LNCaP clone FGC (cell line): ENCODE measurements around the gene KLRC4.
"Not testable (repeated sequence)": the region's sequence is repeated elsewhere in the genome, so short reads cannot be mapped to it uniquely, and the experiment has no call there.

Experiments
- DNase-seq: peaks from one replicate; pipeline ENCODE4 v3.0.0-alpha.2; 2011; ENCODE audit warnings: low read depth
- H3K4me3 ChIP-seq: 2 replicates; pipeline ENCODE4 v1.5.1; 2011; ENCODE audit warnings: mild to moderate bottlenecking, low read depth, low read length, control low read depth
- CTCF ChIP-seq: IDR thresholded peaks from 2 replicates; pipeline ENCODE4 v1.5.1; 2012; ENCODE audit warnings: mild to moderate bottlenecking; ENCODE audit not compliant: control insufficient read depth, insufficient read depth; ENCODE audit errors: extremely low read depth

Gene KLRC4

GRCh38 chr12:10389904-10390303 is 19.7 kb downstream of the KLRC4 start, which contains the start of gene KLRK1:
Gene KLRK1 (minus strand): TSS chr12:10390041. CDS start chr12:10388810, 1,231 bp downstream.
- no peak within 1 kb of the TSS for H3K4me3 ChIP-seq
- TF ChIP-seq CTCF: no peak

GRCh38 chr12:10388624-10389413 is 20.7 kb downstream of the KLRC4 start:
- H3K4me3 ChIP-seq: no peak overlapping the region
- TF ChIP-seq CTCF: no peak
- DNase-seq: no peak

More at GRCh38 chr12:10389904-10390303, 19.7 kb downstream of the KLRC4 start, which contains the start of gene KLRK1:
- no peak for DNase-seq

- not testable (repeated sequence) for DNase-seq, H3K4me3 ChIP-seq
These were observed 22.1 kb downstream of the KLRC4 start for GRCh38 chr12:10387498-10387897.

- no peak for TF ChIP-seq CTCF
- H3K4me3 ChIP-seq: no peak overlapping the region
- no peak for DNase-seq
These were observed 22.7 kb downstream of the KLRC4 start for GRCh38 chr12:10386857-10387256.

- TF ChIP-seq CTCF: no peak
- DNase-seq: no peak
- no peak overlapping the region for H3K4me3 ChIP-seq
These were observed 24.4 kb downstream of the KLRC4 start for GRCh38 chr12:10385166-10385613.

- H3K4me3 ChIP-seq: no peak overlapping the region
- no peak for DNase-seq
- no peak for TF ChIP-seq CTCF
These were observed 25.4 kb downstream of the KLRC4 start for GRCh38 chr12:10384191-10384590.

GRCh38 chr12:10381928-10382628 is 27.5 kb downstream of the KLRC4 start:
- H3K4me3 ChIP-seq: no peak overlapping the region
- DNase-seq: no peak
- no peak for TF ChIP-seq CTCF

GRCh38 chr12:10378737-10379136 is 30.8 kb downstream of the KLRC4 start:
- not testable (repeated sequence) for H3K4me3 ChIP-seq, DNase-seq
